GM18873 (cell line): ENCODE data around the gene FMN2.

ENCODE experiments used
- ATAC-seq: cut with Tn5 transposase; IDR thresholded peaks from one replicate; pipeline ENCODE4 v1.9.1; 2021; ENCODE audit warnings: mild to moderate bottlenecking, moderate library complexity, moderate number of reproducible peaks; ENCODE audit not compliant: unreplicated experiment, low FRiP score

The FMN2 gene

GRCh38 chr1:240190881-240191401 is 99.3 kb downstream of the FMN2 start:
- no peak for ATAC-seq

DNA sequence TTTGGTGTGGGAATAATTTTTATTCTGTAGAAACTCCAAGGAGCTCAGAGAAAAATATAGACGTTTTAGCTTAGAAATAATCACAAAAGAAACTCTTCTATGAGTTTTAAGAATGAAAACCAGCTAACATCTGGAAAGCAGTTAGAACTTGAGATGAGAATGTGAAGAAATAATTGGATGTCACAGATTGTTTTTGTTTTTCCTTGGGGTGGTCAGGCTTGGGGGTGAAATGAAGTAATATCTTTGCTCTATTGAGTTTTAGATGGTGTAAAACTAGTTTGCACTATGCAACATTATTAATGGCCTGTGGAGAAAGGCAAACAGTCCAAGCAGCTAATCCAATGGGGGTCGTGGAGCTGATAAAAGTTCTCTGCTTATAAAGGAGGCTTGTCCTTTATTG is 101.2 kb downstream of the FMN2 start:
- no peak for ATAC-seq

GRCh38 chr1:240193679-240194078 is 102.0 kb downstream of the FMN2 start:
- no peak for ATAC-seq

DNA sequence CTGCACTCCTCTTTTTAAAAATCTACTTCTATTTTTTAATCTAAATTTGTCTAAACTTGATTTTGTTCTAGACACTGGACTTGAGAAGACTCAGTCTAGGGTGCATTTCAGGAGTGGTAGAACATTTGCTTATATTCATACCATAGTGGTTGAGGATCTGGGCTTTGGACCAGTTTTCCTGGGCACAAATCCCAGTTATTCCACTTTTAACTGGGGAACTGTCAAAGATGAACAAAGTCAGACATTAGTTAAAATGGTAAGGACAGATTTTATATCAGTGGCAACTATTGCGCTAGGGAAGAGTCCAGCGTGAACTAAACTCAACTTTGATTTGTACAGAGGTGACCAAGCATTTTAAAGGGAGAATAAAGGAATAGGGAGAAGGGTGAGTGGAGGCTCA is 102.4 kb downstream of the FMN2 start:
- no peak for ATAC-seq

GRCh38 chr1:240198376-240198775 is 106.7 kb downstream of the FMN2 start:
- ATAC-seq: no peak

DNA sequence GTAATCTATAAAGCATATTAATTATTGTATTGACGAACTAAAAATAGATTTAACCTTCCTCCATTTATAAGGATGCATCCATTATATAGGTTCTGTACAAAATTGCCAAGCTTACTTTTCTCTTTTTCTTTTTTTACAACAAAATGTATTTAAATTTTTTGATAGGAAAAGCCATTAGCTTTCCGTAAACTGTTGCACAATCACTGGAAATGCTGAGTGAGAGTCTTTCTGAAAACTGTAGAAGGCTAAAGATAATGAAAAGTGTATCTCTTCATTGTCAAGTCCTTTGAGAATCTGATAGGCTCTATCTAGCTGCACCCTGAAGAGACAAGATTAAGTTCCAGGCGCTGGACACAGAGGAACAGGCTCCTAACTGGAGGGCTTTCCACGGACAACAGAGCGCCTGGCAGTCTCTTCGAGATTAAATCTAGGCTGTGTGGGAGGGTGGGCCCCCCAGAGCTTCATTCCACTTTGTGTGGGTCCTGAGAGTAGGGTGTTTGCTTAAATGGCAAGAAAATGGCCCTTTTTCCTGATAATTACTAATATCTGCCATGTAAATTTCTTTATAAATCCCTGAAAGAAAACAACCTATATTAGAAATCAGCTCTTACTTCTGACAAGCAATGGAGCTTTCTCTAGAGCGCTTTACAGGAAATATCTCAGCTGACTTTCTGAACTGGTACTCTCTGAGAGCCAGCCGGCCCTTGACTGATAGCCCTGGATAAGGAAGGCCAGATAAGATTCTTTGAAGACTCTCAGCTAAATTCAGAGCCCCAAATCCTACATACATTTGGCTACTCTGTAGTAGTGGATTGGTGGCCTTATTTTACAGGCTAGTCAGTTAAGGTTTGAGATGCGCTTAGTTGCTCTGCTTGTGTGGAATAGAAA is 108.3 kb downstream of the FMN2 start:
- ATAC-seq: no peak

DNA sequence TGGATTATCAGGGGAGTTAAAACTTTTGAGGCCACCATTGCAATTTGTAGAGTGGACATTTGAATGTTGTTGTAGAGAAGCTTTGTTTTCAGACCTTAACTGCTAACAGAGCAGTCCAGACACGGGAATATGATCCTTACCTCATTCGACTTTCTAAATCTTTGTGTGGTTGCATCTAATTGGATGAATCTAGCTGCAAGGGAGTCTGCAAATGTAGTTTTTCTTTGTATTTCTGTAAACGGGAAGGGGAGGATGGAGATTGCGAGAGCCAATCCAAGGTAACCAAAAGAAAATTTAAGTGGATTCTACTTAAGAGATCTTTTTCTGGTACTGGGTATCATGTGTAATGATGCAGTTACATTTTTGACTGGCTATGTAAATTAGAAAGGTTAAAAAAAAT is 110.2 kb downstream of the FMN2 start:
- ATAC-seq: no peak

GRCh38 chr1:240207073-240207709 is 115.5 kb downstream of the FMN2 start:
- no peak for ATAC-seq

GRCh38 chr1:240210026-240210425 is 118.3 kb downstream of the FMN2 start:
- no peak for ATAC-seq

DNA sequence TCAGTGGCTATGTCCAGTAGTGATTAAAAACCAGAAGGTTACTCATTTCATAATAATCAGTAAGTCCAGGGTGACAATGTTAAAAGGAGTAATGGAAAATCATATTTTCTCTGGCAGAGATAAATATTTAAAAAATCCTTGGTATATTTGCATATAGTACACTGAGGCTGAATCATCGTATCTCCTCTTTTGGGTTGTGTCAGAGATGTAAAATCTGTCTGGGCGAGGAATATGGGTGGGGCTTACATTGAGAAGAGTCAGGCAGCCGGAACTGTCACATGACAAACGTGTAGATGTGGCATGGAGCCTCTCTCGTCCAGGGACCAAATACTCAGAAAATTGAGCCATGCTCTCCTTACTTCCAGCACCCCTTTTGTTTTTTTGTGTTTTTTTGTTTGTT is 120.9 kb downstream of the FMN2 start:
- no peak for ATAC-seq

- ATAC-seq: no peak
Observed at GRCh38 chr1:240217403-240217802, 125.7 kb downstream of the FMN2 start.

GRCh38 chr1:240219104-240219503 is 127.4 kb downstream of the FMN2 start:
- no peak for ATAC-seq

DNA sequence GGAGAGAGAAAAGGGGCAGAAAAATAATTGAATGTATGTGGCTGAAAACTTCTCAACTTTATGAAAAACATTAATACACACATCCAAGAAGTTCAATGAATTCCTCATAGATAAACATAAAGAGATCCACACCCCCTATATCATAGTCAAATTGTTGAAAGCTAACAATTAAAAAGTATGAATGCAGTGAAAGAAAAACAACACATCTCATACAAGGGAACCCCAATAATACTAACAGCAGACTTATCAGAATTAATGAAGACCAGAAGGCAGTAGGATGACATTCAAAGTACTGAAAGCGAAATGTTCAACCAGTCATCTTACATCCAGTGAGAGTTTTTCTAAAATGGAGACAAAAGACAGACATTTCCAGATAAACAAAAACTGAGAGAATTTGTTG is 134.4 kb downstream of the FMN2 start:
- ATAC-seq: no peak

DNA sequence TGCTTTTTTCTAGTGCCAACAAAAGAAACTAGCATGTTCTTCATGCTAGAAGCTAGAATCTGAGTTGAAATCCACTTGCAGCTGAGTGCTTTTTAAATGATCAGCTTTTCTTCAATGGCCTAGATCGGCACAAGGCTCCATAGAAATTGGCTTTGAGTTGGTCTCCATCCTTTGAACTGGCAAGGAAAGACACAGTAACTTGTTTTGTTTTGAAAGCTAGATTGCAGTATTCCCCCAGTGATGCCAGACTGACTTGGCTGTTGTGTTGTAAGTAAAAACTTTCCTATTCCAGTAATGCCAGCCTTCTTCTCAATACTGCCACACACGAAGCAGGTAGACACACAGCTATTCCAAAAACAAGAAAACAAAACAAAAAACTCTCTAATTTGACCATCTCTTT is 139.1 kb downstream of the FMN2 start:
- ATAC-seq: no peak

DNA sequence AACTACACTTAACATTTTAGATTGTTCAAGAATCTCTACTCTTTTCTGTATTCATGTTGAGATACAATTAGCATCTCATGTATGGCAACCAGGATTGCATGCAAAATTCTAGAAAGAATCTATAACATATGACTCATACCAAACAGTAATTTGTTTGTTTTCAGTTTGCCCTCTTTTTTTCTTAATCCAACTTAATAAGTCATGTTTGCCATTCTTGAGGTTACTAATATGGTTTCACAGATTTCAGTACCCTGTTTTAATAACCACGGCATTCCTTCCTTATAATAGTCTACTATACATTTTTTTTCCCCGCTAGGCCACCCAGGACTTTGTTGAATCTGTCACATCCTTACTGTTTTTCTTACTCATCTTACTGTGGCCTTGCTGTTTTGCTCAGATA is 140.8 kb downstream of the FMN2 start:
- ATAC-seq: no peak

DNA sequence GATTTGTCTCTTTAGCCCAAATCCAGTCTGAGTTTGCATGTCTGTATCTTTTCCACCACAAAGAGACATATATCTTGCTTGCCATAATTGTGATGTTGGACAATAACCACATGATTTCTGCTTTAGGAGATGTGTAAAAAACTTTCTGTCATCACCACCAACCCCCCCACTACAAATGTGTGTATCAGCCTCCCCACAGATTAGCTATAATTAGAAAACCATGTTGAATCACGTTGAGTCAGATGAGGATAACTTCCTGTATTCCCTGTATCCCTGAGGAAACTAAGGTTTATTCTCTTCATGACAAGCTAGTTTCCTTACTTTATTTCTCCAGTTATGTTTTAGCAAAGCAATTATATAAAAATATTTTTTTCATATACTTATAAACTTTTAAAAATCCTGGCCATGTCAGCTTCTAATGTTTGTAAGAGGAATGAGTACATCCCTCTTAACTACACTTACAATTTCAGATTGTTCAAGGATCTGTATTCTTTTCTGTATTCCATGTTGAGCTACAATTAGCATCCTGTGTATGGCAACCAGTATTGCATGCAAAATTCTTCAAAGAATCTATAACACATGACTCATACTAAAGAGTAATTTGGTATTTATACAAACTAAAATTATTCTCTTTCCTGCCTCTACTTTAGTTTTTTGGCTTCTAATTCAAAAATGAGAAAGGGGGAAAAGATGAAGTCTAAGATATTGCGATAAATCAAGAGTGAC is 143.0 kb downstream of the FMN2 start:
- ATAC-seq: no peak

DNA sequence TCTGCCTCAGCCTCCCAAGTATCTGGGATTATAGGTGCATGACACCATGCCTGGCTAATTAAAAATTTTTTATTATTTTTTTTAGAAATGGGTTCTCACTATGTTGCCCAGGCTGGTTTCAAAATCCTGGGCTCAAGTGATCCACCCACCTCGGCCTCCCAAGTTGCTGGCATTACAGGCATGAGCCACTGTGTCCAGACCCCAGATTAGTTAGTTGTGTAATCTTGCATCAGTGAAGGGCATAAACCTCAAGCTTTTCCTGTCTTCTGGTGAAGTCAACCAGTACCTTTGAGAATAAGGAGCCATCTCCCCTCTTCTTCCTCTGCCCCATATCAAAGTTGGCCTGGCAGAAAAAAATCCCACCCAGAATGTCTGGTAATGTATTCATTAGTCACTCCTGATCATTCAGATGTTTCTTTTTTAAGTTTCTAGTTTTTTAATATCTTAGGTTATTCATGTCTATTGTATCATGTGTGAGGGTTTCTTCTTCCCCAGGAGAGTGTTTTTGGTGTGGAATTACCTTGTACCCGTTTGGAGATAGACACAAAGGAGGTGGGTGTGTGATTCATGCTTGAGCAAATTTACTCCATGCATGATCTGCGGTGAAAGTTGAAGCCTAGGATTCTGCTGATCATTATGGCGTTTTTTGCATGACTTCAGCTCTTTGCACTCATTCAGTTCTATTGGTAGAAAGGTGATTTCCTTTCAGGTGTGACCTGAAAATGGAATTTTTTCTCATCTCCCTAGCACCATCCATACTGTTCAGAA is 144.0 kb downstream of the FMN2 start:
- ATAC-seq: no peak

- no peak for ATAC-seq
Observed at GRCh38 chr1:240237305-240237721, 145.6 kb downstream of the FMN2 start.

GRCh38 chr1:240239309-240239708 is 147.6 kb downstream of the FMN2 start:
- no peak for ATAC-seq

GRCh38 chr1:240241278-240241677 is 149.6 kb downstream of the FMN2 start:
- no peak for ATAC-seq
